ENCODE results near the gene SPATA17.

Gene SPATA17

GRCh38 chr1:217776693-217777092 is 145.5 kb downstream of the SPATA17 start:
- no peak for TF ChIP-seq ZNF274 (IDR thresholded peaks at IDR 0.05; ENCODE audit: low read depth, low read length)
- no peak for TF ChIP-seq YY1 (IDR thresholded peaks at IDR 0.05; ENCODE audit: insufficient read depth, insufficient read length)
- no peak overlapping the region for H3K9ac ChIP-seq (ENCODE audit: insufficient read length, low read depth)

GRCh38 chr1:217781056-217781455 is 149.9 kb downstream of the SPATA17 start:
- Histone ChIP-seq H3K4me1 (ENCODE audit: insufficient read depth, insufficient read length) (no peaks in the 10 kb centered on the region), H3K27me3 (ENCODE audit: insufficient read depth, insufficient read length) (no peaks in the 10 kb centered on the region), H3K4me3 (ENCODE audit: insufficient read length, low read depth) (no peak overlapping the region), H3K9me3 (ENCODE audit: insufficient read depth, low read length) (no peaks in the 10 kb centered on the region), H3K9ac (ENCODE audit: insufficient read length, low read depth) (no peak overlapping the region), H3K36me3 (ENCODE audit: insufficient read depth, insufficient read length, low read length) (no peaks in the 10 kb centered on the region)
- TF ChIP-seq ZNF274 (IDR thresholded peaks at IDR 0.05; ENCODE audit: low read depth, low read length) (no peak), YY1 (IDR thresholded peaks at IDR 0.05; ENCODE audit: insufficient read depth, insufficient read length) (no peak), SUZ12 (IDR thresholded peaks at IDR 0.05; ENCODE audit: extremely low read depth, insufficient read depth, insufficient read length) (no peak)
- DNase-seq (ENCODE audit: low read depth, low spot score), result no peak

More at GRCh38 chr1:217776693-217777092, 145.5 kb downstream of the SPATA17 start:
- Histone ChIP-seq H3K9me3 (ENCODE audit: insufficient read depth, low read length) (no peaks in the 10 kb centered on the region), H3K27me3 (ENCODE audit: insufficient read depth, insufficient read length) (no peaks in the 10 kb centered on the region), H3K4me1 (ENCODE audit: insufficient read depth, insufficient read length) (no peaks in the 10 kb centered on the region), H3K36me3 (ENCODE audit: insufficient read depth, insufficient read length, low read length) (no peaks in the 10 kb centered on the region), H3K4me3 (ENCODE audit: insufficient read length, low read depth) (no peak overlapping the region)
- no peak for DNase-seq (ENCODE audit: low read depth, low spot score)

- no peak overlapping the region for H3K9ac ChIP-seq (ENCODE audit: insufficient read length, low read depth)
- no peaks in the 10 kb centered on the region for H3K36me3 ChIP-seq (ENCODE audit: insufficient read depth, insufficient read length, low read length)
- no peaks in the 10 kb centered on the region for H3K4me1 ChIP-seq (ENCODE audit: insufficient read depth, insufficient read length)
- TF ChIP-seq SUZ12 (IDR thresholded peaks at IDR 0.05; ENCODE audit: extremely low read depth, insufficient read depth, insufficient read length) (no peak), ZNF274 (IDR thresholded peaks at IDR 0.05; ENCODE audit: low read depth, low read length) (no peak), YY1 (IDR thresholded peaks at IDR 0.05; ENCODE audit: insufficient read depth, insufficient read length) (no peak)
- H3K27me3 ChIP-seq (ENCODE audit: insufficient read depth, insufficient read length), result no peaks in the 10 kb centered on the region
- H3K9me3 ChIP-seq (ENCODE audit: insufficient read depth, low read length), result no peaks in the 10 kb centered on the region
- H3K4me3 ChIP-seq (ENCODE audit: insufficient read length, low read depth), result no peak overlapping the region
- no peak for DNase-seq (ENCODE audit: low read depth, low spot score)
Observed at GRCh38 chr1:217791091-217791490, 159.9 kb downstream of the SPATA17 start.

GRCh38 chr1:217805792-217806191 is 174.6 kb downstream of the SPATA17 start:
- no peaks in the 10 kb centered on the region for H3K27me3 ChIP-seq (ENCODE audit: insufficient read depth, insufficient read length)
- no peak for TF ChIP-seq SUZ12 (IDR thresholded peaks at IDR 0.05; ENCODE audit: extremely low read depth, insufficient read depth, insufficient read length)
- TF ChIP-seq ZNF274 (IDR thresholded peaks at IDR 0.05; ENCODE audit: low read depth, low read length), result no peak
- TF ChIP-seq YY1 (IDR thresholded peaks at IDR 0.05; ENCODE audit: insufficient read depth, insufficient read length), result no peak
- H3K9ac ChIP-seq (ENCODE audit: insufficient read length, low read depth), result no peak overlapping the region
- no peaks in the 10 kb centered on the region for H3K9me3 ChIP-seq (ENCODE audit: insufficient read depth, low read length)
- H3K4me3 ChIP-seq (ENCODE audit: insufficient read length, low read depth), result no peak overlapping the region
- H3K36me3 ChIP-seq (ENCODE audit: insufficient read depth, insufficient read length, low read length), result no peaks in the 10 kb centered on the region
- no peaks in the 10 kb centered on the region for H3K4me1 ChIP-seq (ENCODE audit: insufficient read depth, insufficient read length)
- no peak for DNase-seq (ENCODE audit: low read depth, low spot score)

GRCh38 chr1:217812175-217812574 is 181.0 kb downstream of the SPATA17 start:
- Histone ChIP-seq H3K36me3 (ENCODE audit: insufficient read depth, insufficient read length, low read length) (no peaks in the 10 kb centered on the region), H3K9ac (ENCODE audit: insufficient read length, low read depth) (no peak overlapping the region), H3K9me3 (ENCODE audit: insufficient read depth, low read length) (0 out of 2 replicates have a peak, but pooled peaks cover 9% of the 10 kb centered on the region), H3K27me3 (ENCODE audit: insufficient read depth, insufficient read length) (no peaks in the 10 kb centered on the region), H3K4me1 (ENCODE audit: insufficient read depth, insufficient read length) (no peaks in the 10 kb centered on the region), H3K4me3 (ENCODE audit: insufficient read length, low read depth) (no peak overlapping the region)
- TF ChIP-seq SUZ12 (IDR thresholded peaks at IDR 0.05; ENCODE audit: extremely low read depth, insufficient read depth, insufficient read length) (no peak), ZNF274 (IDR thresholded peaks at IDR 0.05; ENCODE audit: low read depth, low read length) (no peak), YY1 (IDR thresholded peaks at IDR 0.05; ENCODE audit: insufficient read depth, insufficient read length) (no peak)
- no peak for DNase-seq (ENCODE audit: low read depth, low spot score)

GRCh38 chr1:217813031-217813430 is 181.9 kb downstream of the SPATA17 start:
- 0 out of 2 replicates have a peak, but pooled peaks cover 9% of the 10 kb centered on the region for H3K9me3 ChIP-seq (ENCODE audit: insufficient read depth, low read length)

GRCh38 chr1:217837691-217838090 is 206.5 kb downstream of the SPATA17 start:
- H3K4me1 ChIP-seq (ENCODE audit: insufficient read depth, insufficient read length), result no peaks in the 10 kb centered on the region
- H3K9ac ChIP-seq (ENCODE audit: insufficient read length, low read depth), result no peak overlapping the region
- DNase-seq (ENCODE audit: low read depth, low spot score), result no peak
- no peak overlapping the region for H3K4me3 ChIP-seq (ENCODE audit: insufficient read length, low read depth)
- TF ChIP-seq YY1 (IDR thresholded peaks at IDR 0.05; ENCODE audit: insufficient read depth, insufficient read length) (no peak), ZNF274 (IDR thresholded peaks at IDR 0.05; ENCODE audit: low read depth, low read length) (no peak), SUZ12 (IDR thresholded peaks at IDR 0.05; ENCODE audit: extremely low read depth, insufficient read depth, insufficient read length) (no peak)
- H3K36me3 ChIP-seq (ENCODE audit: insufficient read depth, insufficient read length, low read length), result no peaks in the 10 kb centered on the region
- no peaks in the 10 kb centered on the region for H3K9me3 ChIP-seq (ENCODE audit: insufficient read depth, low read length)
- H3K27me3 ChIP-seq (ENCODE audit: insufficient read depth, insufficient read length), result no peaks in the 10 kb centered on the region

More at GRCh38 chr1:217813031-217813430, 181.9 kb downstream of the SPATA17 start:
- Histone ChIP-seq H3K36me3 (ENCODE audit: insufficient read depth, insufficient read length, low read length) (no peaks in the 10 kb centered on the region), H3K9ac (ENCODE audit: insufficient read length, low read depth) (no peak overlapping the region), H3K4me3 (ENCODE audit: insufficient read length, low read depth) (no peak overlapping the region), H3K27me3 (ENCODE audit: insufficient read depth, insufficient read length) (no peaks in the 10 kb centered on the region), H3K4me1 (ENCODE audit: insufficient read depth, insufficient read length) (no peaks in the 10 kb centered on the region)
- no peak for DNase-seq (ENCODE audit: low read depth, low spot score)
- TF ChIP-seq SUZ12 (IDR thresholded peaks at IDR 0.05; ENCODE audit: extremely low read depth, insufficient read depth, insufficient read length), result no peak
- no peak for TF ChIP-seq ZNF274 (IDR thresholded peaks at IDR 0.05; ENCODE audit: low read depth, low read length)

Data from NT2/D1 (cell line).